Pulmonary artery endothelial cell (primary cell): ENCODE results near the gene ATP6V1C2. TPM values are rescaled to one million over a fixed set of nuclear protein-coding genes. Genes with fewer than 3 reads are reported as not detected.
A peak's percentile ranks its signal among the peaks of the same experiment; 100 is the strongest.

Experiments
- DNase-seq: peaks from one replicate; pipeline ENCODE4 v3.0.0-alpha.2; 2011; ENCODE audit warnings: low read depth, low spot score
- total RNA-seq: library from RNA; depleted of rRNA; stranded (reverse); fragments of >200 nt; gene quantifications from 2 replicates; pipeline ENCODE4 v1.2.3, GENCODE V29; 2014

ATP6V1C2 gene, protein sequence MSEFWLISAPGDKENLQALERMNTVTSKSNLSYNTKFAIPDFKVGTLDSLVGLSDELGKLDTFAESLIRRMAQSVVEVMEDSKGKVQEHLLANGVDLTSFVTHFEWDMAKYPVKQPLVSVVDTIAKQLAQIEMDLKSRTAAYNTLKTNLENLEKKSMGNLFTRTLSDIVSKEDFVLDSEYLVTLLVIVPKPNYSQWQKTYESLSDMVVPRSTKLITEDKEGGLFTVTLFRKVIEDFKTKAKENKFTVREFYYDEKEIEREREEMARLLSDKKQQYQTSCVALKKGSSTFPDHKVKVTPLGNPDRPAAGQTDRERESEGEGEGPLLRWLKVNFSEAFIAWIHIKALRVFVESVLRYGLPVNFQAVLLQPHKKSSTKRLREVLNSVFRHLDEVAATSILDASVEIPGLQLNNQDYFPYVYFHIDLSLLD
- 0.04 TPM in 1 of 2 replicates, not detected in the other for total RNA-seq

GRCh38 chr2:10721396-10722251 lies at the start of gene ATP6V1C2:
Gene ATP6V1C2 (plus strand): TSS chr2:10721630. CDS start chr2:10722850, 1,220 bp downstream.
- DNase-seq, result no peak

GRCh38 chr2:10675131-10675530 lies 46.3 kb upstream of the ATP6V1C2 start:
- no peak for DNase-seq

DNA sequence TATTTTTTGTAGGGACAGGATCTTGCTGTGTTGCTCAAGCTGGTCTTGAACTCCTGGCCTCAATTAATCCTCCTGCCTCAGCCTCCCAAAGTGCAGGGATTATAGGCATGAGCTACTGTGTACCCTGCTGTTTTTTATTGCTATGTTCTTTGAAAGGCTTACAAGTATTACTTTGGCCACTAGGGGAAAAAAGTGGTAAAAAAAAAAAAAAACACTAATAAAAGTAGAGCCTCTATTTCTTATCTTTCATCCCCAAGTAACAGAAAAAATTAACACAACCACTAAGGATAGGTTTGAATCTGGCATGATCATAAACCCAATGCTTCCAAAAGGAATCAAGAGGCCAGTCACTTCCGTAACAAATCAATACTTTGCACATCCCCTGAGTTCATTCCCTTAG lies 43.2 kb upstream of the ATP6V1C2 start:
- no peak for DNase-seq

DNA sequence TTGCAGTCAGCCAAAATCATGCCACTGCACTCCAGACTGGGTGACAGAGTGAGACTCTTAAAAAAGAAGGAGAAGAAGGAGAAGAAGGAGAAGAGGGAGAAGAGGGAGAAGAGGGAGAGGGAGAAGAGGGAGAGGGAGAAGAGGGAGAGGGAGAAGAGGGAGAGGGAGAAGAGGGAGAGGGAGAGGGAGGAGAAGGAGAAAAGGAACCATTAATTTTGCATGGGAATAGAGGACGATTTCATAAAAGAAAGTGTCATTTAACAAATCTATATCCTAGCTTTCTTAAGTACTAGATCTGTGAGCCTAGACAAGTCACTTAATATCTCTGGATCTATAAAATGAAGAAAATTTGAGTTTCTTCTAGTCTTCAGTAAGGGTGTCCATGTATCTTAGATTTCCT lies 41.2 kb upstream of the ATP6V1C2 start:
- no peak for DNase-seq

DNA sequence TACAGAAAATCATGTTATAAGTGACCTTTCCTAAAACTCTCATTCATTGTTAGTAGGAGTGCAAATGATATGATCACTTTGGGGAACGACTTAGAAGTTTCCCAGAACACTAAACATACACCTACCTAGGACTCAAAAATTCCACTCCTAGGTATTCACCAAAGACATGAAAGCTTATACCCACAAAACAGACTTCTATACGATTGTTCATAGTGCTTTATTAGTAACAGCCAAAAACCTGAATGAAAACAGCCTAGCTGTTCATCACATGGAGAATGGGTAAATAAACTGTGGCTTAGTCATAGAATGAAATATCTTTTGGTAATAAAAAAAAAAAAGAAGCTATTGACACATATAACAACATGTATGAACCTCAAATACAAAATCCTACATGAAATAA lies 40.5 kb upstream of the ATP6V1C2 start:
- no peak for DNase-seq

DNA sequence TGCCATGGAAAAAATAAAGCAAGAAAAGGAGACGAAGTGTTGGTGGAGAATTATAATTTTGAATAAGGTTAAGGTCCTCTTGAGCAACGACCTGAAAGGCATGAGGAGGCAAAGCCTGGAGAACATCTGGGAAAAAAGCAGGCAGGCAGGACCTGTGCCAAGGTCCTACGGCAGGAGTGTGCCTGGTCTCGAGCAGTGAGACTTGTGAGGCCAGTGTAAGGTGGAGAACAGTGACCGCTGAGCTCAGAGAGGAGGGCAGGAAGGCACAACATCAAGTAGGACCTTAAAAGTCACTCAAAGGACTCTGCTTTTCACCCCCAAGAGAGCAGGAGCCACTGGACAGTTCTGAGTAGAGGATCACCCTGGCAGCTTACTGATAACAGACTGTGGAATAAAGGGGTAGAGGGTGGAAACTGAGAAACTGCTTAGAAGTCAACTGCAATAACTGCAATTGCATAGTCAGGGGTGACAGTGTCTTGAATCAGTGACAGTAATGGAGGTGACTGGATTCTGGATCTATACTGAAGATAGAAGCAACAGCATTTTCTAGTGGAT lies 35.2 kb upstream of the ATP6V1C2 start:
- no peak for DNase-seq

DNA sequence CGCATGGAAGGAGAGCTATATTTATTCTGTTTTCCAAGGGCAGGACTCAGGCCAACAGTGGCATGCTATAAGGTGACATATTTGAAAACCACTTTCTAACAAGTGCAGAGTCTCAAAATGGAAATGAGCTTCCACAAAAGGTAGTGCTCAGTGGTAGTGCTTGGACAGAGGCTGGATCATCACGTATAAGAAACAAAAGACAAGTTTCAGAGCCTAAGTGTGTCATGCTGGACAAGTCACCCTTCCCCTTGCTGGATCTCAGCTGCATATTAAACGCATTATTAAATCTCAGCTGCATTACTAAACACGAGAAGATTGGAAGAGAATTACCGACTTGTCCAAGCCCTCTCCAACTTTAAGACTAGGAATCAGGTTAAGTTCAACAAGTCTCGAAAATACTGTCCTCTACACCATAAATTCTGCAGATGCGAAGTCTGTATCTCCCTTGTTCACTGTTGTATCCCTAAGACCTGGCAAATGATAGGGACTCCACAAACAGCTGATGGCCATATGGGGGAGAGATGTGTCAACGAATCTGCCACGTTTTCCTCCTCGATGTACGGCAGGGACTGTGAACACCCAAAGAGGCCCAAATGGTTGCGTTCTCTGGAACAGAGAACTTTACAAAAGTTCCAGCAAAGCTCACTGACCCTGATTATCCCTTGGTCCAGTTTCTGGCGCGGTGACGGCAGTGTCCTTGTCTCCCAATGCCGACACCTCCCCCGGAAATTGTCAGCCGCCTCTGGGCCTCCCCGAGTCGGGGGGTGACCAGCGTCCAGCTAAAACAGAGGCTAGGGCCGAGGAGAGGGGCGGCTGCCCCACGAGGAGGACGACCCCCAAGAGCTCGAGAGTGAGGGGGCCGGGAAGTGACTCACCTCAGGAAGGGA lies 32.3 kb upstream of the ATP6V1C2 start:
- DNase-seq, result no peak

DNA sequence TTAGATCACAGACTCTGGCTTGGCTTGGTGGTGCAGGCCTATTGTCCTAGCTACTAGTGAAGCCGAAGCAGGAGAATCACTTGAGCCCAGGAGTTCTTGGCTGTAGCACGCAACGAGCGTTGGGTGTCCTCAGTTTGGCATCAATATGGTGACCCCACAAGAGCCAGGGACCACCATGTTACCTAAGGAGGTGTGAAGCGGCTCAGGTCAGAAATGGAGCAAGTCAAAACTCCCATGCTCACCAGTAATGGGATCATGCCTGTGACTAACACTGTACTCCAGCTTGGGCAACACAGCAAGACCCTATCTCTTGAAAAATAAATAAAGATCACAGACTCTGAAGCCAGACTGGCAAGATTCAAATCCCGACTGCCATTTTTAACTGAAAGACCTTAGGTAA lies 29.9 kb upstream of the ATP6V1C2 start:
- no peak for DNase-seq

GRCh38 chr2:10700078-10700803 lies 21.2 kb upstream of the ATP6V1C2 start:
- no peak for DNase-seq

- DNase-seq, result no peak
Observed at GRCh38 chr2:10704034-10704594, 17.3 kb upstream of the ATP6V1C2 start.

DNA sequence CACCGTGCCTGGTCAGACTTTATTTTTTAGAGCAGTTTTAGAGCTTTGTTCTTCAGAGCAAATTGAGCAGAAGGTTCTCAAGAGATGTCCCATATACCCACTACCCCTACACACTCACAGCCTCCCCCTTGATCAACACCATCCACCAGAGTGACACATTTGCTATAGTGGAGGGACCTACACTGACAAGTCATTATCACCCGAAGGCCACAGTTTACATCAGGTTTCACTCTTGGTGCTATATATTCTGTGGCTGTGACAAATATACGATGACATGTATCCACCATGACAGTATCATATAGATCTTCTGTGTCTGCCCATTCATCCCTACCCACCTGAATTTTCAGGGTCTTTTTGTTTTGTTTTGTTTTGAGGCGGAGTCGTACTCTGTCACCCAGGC lies 15.4 kb upstream of the ATP6V1C2 start:
- DNase-seq, result no peak

DNA sequence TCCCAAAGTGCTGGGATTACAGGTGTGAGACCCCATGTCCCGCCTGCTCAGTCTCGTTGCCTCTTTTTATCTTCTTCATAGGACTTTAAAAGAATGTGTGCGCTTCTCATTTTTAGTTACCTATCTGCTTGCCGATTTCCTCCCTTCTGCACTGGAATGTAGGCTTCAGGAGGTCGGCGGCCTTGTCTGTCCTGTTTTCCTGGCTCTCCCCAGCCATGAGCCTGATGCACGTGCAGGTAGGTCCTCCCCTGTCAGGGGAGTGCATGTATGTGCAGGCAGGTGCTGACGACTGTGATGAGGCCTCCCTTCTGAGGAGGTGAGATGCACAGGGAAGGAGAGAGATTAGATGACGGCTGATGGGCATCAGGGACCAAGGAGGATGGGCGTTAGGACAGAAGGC lies 13.6 kb upstream of the ATP6V1C2 start:
- DNase-seq, result no peak

DNA sequence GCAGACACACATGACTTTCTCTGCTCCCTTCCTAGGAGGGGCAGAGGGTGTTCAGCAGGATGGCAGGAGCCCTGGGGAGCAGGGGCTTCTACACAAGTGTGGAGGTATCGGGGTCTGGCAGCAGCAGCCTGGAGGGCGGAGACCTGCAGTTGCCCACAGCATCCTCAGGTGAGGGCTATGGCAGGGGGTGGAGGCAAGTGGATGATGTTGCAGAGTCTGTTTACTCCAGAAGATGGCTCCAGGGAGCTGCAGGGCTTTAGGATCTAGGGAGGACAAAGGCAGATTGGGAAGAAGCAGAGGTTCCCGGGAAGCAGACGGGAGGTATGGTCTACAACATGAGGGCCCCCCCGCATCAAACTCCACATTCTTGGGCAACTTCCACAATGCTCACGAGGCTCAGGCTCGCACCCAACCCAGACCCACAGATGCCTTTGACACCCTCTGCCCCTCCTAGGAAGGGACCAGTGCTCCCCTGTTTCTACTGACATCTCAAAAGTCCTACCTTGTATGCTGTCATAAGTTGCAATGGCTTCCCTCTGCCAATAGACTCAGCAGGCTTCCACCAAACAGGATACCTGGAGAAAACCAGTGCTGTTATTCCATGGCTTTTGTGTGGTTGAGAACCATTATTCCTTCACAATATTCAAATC lies 12.0 kb upstream of the ATP6V1C2 start:
- no peak for DNase-seq

GRCh38 chr2:10712185-10712809 lies 9.1 kb upstream of the ATP6V1C2 start:
- no peak for DNase-seq

DNA sequence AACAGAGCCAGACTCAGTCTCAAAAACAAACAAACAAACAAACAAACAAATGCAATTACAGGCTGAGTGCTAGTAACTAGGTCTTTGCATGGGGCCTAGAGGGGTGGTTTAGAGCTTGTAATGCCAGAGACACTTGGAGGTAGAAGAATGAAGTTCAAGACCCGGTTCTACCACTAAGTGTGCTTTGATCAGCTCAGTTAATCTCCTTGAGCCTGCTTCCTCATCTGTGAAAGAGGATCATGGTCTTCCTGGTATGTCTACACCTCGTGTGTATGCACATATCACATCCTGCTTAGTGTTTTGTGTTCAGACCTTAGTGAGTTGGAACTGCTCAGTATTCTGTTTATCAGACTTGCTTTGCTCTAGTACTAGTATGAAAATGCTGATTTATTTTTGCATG lies 4.8 kb upstream of the ATP6V1C2 start:
- no peak for DNase-seq

DNA sequence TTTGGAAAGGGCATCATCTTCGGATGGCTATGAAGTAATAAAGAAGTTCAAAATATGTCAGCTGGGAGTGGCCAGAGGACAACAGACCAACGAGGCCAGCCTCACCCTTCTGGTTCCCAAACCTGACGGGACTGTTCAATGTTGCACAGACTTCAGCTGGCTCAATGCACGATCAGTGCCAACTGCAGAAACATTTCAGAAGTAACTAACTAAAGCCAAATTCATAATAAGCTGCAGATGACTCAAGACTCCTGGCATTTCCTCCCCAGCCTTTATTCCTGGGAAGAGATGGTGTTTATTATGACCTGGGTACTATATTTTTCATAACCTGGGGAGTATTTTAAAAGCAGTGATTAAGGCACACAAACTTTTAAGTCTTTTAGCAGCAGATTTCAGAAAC lies 3.8 kb upstream of the ATP6V1C2 start:
- DNase-seq, result peak; percentile 60

GRCh38 chr2:10720306-10720705 lies 1.1 kb upstream of the ATP6V1C2 start:
- no peak for DNase-seq

- DNase-seq, result no peak
Observed at GRCh38 chr2:10720947-10721395, 459 bp upstream of the ATP6V1C2 start.

GRCh38 chr2:10722252-10722825 lies 909 bp downstream of the ATP6V1C2 start:
- DNase-seq, result no peak
